GM19463 (cell line): ENCODE measurements around the gene RERE.
"Not testable (repeated sequence)": the region's sequence is repeated elsewhere in the genome, so short reads cannot be mapped to it uniquely, and the experiment has no call there.

Experiments used
- ATAC-seq: cut with Tn5 transposase; IDR thresholded peaks from one replicate; pipeline ENCODE4 v1.9.1; 2021; ENCODE audit warnings: mild to moderate bottlenecking, moderate library complexity; ENCODE audit not compliant: unreplicated experiment

Gene RERE

DNA sequence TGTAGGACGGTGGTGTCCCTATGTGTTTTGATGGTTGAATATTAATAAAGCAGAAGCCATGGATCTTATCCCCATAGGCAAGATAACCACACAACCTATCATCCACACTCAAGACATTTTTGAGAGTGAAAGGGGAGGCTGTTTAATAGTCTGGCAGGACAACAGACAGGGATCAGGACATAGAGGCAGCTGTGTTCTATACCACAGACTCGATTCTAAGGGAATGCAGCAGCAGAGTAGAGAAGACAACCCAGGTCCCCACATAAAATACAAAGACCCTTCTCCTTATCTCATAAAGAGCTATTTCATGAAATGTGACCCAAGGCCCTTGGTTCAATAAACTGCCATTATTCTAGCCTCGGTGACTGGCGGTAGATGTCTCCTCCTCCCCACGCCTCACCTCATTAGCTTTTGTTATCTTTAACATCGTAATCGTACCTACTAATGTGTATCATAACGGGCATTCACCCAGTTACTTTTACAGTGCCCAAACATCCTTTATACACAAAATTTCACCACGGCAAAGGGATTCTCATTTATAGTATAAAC, 196.3 kb downstream of the RERE start:
- ATAC-seq, result not testable (repeated sequence)

DNA sequence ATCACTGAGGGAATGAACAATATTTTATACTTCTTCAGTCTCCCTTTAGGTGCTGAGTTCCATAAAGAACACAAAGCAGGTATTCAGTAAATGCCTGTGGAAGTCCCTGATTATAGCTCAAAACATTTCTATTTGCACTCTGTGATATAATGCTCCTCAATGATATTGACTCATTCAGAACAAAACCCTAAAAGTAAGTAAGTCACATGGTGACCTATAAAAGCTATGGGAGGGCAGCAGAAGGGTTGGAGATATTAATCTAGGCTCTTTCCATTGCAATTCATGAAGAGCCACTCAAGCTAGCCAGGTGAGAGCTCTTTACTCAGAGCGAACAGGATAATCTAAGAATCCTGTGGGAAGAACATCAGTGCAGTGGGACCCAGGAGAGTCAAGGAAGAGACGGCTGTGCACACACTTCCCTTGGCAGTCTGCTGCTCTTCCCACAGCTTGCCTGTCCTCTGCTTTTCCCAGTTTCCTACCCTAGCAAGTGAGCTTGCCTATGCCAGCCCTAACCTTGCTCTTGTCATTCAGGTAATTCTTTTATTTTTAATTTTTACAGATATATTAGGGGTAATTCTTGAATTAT, 197.4 kb downstream of the RERE start:
- not testable (repeated sequence) for ATAC-seq

DNA sequence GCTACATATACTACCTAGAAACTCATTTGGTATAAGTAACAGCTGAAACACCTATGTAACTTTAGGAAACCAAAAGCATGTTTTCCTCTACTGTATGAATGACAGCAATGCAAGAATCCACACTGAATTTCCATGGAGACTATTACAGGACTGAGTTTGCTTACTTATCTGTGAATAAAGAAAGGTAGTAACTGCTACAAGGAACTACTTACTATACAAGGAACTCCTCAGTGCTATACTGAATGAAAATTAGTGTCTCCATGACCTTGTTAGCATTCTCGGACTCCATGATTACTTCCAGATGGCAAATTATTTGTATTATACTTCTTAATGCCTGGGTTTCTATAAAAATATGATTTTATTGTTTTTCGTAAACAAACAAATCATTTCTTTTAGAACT, 198.0 kb downstream of the RERE start:
- not testable (repeated sequence) for ATAC-seq

DNA sequence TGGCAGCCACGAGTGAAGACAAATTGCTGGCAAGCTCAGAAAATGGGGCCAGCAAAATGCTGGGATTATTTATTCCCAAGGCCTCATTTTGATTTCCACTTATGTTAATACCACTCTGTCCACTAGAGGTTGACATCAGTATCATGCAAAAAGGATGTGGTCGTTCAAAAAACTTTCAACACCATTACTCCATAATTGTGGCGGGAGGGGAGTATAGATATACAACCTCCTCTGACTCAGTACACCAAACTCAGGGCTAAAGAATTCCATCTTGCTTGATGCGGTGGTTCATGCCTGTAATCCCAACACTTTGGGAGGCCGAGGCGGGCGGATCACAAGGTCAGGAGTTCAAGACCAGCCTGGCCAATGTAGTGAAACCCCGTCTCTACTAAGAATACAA, 200.6 kb downstream of the RERE start:
- ATAC-seq, result not testable (repeated sequence)

DNA sequence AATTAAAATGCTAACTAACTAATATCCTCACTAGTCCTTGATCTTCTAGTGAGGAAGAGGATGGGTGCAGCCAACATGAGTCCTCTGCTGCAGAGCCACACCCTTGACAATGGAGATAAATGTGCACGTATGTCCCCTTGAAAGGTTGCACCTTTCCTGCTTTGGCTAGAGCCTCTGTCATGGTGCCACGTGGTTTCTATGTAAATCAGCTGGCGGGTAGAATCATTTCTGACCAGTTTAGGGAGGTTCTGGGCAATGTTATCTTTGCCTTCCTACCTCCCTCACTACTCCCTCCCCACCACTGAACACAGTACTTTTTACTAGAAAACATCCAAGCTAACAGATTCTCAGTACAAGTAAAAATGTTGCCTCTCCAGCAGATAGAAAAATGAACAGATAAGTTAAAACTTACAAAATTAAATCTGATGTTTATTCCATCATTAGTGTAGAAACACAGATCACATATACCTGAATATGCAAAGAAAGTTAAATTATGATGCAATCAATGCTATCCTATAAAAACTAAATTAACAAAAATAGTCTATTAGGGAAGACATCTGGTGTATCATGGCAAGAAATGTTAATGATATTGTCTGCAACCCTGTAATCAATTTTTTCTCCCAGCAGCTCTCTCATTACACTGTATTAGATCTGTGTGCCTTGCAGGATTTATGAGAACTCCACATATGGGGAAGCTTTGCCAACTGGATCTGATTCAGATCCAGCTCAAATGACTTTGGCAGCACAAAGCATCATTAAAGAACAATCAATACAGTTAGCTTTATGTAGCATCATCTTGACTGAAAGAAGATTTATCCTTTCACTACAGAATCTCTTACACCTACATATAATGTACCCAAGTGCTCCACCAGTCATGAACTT, 205.6 kb downstream of the RERE start:
- ATAC-seq, result not testable (repeated sequence)

DNA sequence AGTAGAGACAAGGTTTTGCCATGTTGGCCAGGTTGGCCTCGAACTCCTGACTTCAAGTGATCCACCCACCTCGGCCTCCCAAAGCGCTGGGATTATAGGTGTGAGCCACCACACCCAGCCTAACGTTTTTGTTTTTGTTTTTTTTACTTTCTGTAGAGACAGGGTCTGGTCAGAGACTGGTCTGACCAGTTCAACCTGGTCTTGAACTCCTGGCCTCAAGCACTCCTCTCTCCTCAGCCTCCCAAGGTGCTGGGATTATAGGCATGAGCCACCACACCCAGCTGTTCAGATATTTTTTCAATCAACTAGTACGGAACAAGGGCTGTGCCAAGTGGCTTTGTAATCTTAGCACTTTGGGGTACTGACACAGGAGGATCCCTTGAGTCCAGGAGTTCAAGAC, 209.5 kb downstream of the RERE start:
- ATAC-seq, result no peak

DNA sequence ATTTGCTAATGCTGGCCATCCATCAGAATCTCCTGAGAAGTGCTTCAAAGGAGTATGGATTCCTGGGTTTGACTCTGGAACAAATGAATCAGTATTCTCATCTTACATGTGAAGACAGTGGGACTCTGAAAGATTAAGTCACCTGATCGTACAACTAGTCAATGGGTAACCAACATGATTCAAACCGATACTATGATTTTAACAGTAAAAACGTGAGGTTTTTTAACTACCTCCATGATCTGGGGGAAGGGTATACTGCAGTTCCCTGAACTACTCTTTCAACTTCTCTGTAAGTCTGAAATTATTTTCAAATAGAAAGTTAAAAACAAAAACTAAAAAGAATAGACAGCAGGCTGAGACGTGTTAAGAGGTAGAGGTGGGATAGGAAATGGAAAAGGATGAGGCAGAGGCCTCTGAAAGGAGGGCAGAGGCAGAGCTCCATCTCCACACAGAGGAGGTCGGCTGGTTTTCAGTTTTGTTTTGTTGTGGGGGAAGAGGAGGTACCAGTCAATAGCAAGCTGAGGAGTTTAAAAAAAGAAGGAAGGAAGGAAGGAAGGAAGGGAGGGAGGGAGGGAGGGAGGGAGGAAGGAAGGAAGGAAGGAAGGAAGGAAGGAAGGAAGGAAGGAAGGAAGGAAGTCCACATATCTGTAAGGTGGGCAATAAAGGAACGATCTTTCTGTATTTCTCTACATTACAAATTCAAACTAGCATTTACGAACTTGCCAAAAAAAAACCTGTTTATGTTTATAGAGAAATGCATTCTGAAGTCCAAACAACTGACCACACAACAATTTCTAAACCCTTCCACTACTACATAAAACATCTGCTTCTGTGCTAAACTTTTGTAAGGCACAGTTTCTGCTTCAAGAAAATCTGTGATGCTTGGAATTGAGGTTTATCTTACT, 213.1 kb downstream of the RERE start:
- peak; percentile 86 for ATAC-seq

DNA sequence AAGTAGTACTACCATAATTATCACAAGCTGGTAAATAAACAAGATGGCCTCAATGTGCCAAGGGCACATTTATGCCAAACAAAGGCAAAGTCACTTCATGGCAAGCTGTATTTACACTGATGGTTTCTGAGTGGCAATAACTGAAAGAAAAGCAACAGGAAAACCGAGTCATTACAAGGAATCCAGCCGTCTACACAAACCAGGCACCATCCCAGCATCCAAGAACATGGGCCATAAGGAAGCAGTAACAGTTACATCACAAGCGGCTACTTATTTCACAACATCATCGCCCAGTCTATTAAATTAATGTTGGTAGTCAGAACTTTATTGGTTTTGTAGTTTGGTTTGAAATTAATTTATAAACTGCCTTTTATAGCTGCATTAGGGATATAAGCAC, 214.2 kb downstream of the RERE start:
- no peak for ATAC-seq

DNA sequence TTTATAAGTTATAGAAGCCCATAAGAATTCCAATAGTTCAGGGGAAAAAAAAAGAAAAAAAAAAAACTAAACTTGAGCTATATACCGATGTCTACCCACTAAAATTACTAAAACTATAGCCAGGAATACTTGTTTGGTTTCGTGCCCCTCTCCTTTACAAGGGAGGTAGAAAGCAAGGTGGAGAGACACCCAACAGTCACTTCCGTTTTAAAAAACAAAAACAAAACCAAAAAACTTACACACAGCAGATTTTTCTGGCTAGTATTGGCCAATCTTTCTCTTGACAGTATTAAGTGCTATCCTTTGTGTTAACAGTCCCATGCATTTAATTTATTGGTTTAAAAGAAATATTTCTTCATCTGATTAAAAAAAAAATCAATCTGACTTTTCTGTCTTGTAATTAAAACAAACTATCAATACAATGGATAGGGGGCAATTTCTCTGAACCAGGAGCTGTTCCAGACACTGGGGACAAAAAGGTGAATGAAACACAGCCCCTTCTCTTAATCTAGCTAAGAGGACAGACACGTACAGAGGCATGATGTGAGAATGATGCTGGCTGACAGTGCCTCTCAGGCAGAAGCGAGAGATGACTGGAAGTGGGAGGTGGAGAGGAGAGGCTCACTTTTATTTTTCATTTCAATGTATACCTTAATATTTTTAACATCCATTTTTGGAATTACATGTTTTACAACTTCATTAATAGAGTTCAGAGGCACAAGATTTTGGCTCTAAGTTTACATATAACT, 214.8 kb downstream of the RERE start:
- no peak for ATAC-seq

DNA sequence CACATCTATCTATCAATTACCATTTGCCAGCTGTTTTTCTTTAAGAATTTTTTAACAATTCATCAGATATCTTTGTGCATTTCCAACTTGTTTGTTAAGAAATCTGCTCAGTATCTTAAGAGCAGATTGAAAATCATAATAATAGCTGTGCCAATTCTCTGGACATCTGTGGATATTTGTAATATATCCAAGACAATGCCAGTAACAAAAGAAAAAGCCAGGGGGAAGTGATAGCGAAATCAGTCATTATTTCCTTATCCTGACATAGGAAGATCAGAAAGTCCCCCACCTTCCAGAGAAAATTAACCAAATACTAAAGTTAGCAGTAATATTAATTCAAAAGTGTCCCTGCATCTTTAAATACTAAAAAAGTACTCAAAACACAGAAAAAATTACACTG, 217.1 kb downstream of the RERE start:
- no peak for ATAC-seq

DNA sequence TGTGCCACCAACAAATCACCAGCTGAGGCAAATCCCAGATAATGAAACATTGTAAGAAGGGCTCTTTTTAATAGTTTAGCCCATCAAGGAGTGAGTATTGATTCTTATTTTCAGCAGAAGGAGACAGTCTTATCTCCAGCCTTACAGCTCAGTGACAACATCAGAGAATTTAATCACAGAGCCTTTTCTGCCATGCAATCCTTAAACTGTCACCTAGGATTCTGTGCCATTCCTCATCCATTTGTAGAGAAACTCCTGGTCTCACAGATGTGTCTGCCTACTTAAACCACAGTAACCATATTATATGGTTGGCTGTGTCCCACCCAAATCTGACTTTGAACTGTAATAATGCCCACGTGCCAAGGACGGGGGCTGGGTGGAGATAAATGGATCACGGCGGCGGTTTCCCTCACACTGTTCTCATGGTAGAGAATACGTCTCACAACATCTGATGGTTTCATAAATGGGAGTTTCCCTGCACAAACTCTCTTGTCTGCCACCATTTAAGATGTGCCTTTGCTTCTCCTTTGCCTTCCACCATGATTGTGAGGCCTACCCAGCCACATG, 217.7 kb downstream of the RERE start:
- ATAC-seq, result no peak

DNA sequence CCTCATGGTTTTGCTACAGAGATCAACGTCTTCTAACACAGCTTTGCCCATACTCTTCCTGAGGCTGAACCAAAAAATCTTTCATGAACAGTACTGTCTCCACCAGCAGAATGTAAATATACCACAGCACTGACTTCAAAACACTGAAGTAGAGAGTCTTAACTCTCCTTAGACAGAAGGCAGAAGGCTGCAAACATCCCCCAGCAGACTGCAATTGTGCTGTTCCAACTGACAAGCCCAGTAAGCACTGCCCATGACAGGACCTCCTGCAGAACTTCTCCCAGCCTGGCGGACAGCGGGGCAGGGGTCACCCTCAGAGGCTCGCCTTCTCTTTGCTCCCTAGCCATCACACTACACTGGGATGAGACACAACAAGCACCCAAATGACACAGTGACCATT, 218.7 kb downstream of the RERE start:
- ATAC-seq, result no peak

DNA sequence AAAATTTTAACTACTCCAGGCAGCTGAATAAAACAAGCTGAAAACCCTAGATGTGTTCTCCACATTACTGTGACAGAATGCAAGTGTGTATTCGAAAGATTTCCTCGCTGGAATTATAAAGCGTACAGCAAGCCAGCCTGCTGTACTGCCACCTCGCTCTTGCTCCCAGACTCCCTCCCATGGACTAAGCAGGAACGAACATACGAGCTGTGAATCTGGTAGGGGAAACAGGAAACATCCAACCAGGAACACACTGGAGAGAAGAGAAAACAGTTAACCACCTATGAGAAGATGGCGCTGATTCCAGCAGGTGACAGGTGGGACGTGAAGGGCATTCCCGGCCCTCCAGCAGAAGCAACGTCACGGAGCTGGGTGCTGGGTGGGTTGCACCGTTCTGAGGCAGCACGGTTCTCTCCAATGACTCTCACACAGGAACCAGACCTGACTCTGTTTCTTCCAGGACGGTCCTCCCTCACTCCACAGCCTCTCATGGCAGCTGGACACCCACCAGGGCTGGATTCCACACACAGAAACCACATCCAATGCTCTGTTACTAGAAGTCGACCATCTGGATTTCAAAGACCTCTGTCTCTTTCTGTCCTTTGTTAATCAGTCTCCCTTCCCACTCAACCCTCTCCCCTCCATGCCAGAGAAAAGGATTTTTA, 219.2 kb downstream of the RERE start:
- ATAC-seq, result no peak

DNA sequence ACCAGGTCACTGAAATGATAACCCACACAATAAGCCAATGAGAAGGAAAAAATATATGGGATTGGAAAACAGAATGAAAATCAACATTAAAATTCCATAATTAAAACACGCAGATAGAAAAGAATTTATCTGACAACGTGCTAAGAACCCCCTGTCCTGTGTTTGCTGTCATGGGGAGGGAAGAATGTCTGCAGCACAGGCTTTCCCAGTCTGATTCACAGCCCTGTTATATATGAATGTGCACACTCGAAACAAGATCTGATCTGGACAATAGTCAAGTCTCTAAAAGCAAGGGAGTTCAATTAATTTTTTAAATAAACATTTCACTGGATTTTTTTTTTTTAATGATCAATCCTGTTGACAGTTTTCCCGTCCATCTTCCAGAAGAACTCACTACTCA, 220.0 kb downstream of the RERE start:
- ATAC-seq, result no peak

DNA sequence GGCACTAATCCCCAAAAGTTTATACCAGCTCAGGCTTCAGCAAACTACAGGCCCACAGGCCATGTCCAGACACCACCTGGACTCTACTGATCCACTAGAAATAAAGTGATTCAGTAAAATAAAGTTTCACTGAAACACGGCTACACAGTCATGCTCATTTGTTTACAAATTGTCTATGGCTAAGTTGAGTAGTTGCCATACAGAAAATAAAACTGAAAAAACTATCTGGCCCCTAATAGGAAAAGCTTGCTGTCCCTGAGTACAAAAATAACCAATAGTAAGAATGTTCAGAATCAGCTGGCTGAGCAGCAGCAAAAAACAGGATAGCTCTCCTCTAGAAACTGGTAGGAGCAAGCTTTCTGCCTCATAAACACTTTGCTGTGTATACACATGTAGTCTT, 221.5 kb downstream of the RERE start:
- ATAC-seq, result no peak

DNA sequence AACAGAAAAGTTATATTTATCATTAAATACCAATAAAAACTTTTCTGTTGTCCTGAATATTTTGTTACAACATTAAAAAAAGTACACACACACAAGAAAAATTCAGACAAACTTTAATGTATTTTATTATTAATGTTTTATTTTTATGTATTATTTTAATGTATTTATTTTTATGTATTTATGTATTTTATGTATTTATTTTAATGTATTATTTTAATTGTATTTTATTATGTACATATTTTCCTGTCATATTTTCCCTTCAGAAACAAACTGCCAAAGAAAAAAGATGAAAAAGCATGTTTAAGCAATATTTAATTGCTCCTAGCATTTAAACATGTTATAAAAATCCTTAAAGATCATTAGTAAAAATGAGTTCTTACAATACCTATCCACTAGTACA, 222.1 kb downstream of the RERE start:
- no peak for ATAC-seq

DNA sequence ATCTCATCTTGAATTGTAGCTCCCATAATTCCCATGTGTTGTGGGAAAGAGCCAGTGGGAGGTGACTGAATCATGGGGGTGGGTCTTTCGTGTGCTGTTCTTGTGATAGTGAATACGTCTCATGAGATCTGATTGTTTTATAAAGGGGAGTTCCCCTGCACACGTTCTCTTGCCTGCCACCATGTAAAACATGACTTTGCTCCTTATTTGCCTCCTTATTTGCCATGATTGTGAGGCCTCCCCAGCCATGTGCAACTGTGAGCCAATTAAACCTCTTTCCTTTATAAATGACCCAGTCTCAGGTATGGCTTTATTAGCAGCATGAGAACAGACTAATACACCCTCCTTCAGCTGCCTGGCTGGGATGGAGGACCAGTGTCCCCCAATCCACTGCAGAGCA, 224.1 kb downstream of the RERE start:
- ATAC-seq, result not testable (repeated sequence)

DNA sequence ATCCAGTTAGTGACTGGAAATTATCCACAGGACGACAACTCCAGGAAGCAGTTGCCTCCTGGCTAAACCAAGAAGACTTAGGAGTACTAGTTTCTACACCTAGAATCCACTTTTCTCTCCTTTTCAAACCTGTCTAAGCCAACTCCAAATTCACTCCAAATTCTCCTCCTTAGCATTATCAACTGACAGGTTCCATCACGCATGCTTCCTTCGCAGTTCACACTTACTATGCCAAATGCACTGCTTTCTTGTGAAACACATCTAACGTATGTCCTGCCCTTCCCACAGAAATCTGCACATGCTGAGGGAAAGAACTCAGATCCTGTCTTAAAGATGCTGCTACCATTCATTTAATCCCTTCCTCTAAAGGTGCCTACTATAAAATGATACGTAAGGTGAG, 225.9 kb downstream of the RERE start:
- no peak for ATAC-seq

DNA sequence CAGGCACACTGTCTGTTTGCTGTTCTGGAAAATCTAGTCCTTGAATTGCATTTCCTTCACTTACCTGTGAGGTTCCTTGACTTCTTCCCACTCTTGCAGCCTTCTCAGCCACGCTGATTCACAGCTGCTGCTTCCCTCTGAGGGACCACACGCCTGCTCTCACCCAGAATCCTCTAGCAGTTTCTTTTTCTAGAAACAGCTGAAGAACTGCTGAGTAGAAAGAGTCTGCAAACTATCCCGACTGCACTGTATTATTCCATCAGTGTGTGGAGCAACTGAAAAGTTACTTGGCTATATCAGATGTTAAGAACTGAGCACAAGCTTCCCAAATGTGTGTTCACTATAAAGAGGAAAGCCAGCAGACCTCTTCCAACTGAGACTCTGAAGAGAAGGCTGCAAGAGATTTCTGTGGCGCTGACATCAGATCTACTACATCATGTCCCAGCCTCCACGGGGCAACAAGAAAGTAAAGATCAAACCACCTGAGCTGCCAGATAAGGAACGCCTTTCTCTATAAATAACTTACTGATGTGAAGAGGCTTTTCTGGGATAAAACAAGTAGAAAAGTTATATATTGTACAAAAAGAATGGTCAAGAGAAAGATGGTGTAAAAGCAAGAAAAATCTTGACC, 226.6 kb downstream of the RERE start:
- ATAC-seq, result no peak
